Right lobe of liver (tissue), 6 donors: ENCODE data around the gene XCR1. TPM values are rescaled to one million over a fixed set of nuclear protein-coding genes. Genes with fewer than 3 reads are reported as not detected.
A peak's percentile ranks its signal among the peaks of the same experiment; 100 is the strongest.

Source experiments
- ATAC-seq, 4 donors: fragments of 200-7000 bp; cut with Tn5 transposase; one replicate each; pipeline ENCODE4 v1.9.1; 2020; ENCODE audit warnings: mild to moderate bottlenecking in 4 of 4, moderate library complexity in 4 of 4
- DNase-seq, 3 donors: peaks; one replicate each; pipeline ENCODE4 v3.0.0-alpha.2; 2020
- H3K27ac ChIP-seq, 3 donors: fragments of 200-600 bp; one replicate each; pipeline ENCODE4 v1.8.0; 2022
- H3K27me3 ChIP-seq, 2 donors: fragments of 200-600 bp; one replicate each; pipeline ENCODE4 v1.8.0; 2022
- H3K36me3 ChIP-seq, 4 donors: fragments of 200-600 bp; sonication (generic) in 1 of 4; one replicate each; pipeline versions ENCODE4 v1.5.1 to v1.8.0; 2017 to 2022; ENCODE audit warnings: control low read depth in 1 of 4
- H3K4me1 ChIP-seq, 4 donors: fragments of 200-600 bp; sonication (generic) in 1 of 4; one replicate each; pipeline versions ENCODE4 v1.5.1 to v1.8.0; 2017 to 2022; ENCODE audit warnings: control low read depth in 1 of 4
- H3K4me3 ChIP-seq, 3 donors: fragments of 200-600 bp; one replicate each; pipeline ENCODE4 v1.8.0; 2022
- H3K9me3 ChIP-seq, 4 donors: fragments of 200-600 bp; sonication (generic) in 1 of 4; one replicate each; pipeline versions ENCODE4 v1.5.1 to v1.8.0; 2017 to 2022; ENCODE audit warnings: control low read depth in 1 of 4
- CTCF ChIP-seq, 4 donors: fragments of 200-600 bp in 3 of 4; fragments of 450-650 bp in 1 of 4; IDR thresholded peaks; one replicate each; pipeline versions ENCODE4 v1.5.1 to v1.8.0; 2016 to 2022; ENCODE audit warnings: antibody characterized with exemption in 4 of 4, mild to moderate bottlenecking in 2 of 4
- POLR2A ChIP-seq: fragments of 450-650 bp; IDR thresholded peaks from one replicate; pipeline ENCODE4 v1.6.1; 2017; ENCODE audit warnings: antibody characterized with exemption, mild to moderate bottlenecking
- WGBS: methylation state at CpG from one replicate; pipeline ENCODE4 v1.1.6; 2018; ENCODE audit warnings: low coverage, low lambda C conversion rate; ENCODE audit not compliant: insufficient coverage; ENCODE audit errors: missing lambda C conversion rate; 5-methylcytosine and 5-hydroxymethylcytosine counted together
- intact Hi-C, 2 donors: fragments of 100-400 bp; cut with DNase I; formaldehyde crosslinking; loops; one replicate each; pipeline versions ENCODE4 v1.11.2 to v1.14.1; 2022
- total RNA-seq, 6 experiments: library from RNA; depleted of rRNA in 2 of 6; stranded (reverse); fragments of >200 nt in 2 of 6; fragmentation: NEBNext Ultra II Directional in 3 of 6; extraction: Animal tissue kit (Norgen Biotek cat#: 25700) in 3 of 6; gene quantifications; one replicate each; pipeline versions ENCODE4 v1.1.0 to v1.2.4, GENCODE V29; 2016 to 2023
- donor health status: DM: no; HTN: yes; CAD: no.
- donor health status: DM: no; HTN: no; CAD: no.
- donor health status: DM: no; HTN: no; CAD: no.
- donor health status: DM: no; HTN: yes; CAD: no.
- donor health status: DM: no; HTN: yes; CAD: no.

The XCR1 gene
- total RNA-seq, 6 experiments from 2014 or later: 0.02 to 0.06 (median 0.04) TPM; not detected in 3

- ATAC-seq (peak in 3 of 4 donors; percentile 5 to 23 (median 8)), DNase-seq (no peak)
- no peak for TF ChIP-seq CTCF (IDR thresholded peaks at IDR 0.05)
- no peak for TF ChIP-seq POLR2A
- WGBS: 37% methylated on average over 2 of the region's 8 CpGs
- no peak overlapping the region for H3K4me3 ChIP-seq
- intact Hi-C loops: no loop called here
- no peaks in the 10 kb centered on the region for H3K27me3 ChIP-seq
- peak overlapping the region; percentile 80 to 96 (median 94) for H3K27ac ChIP-seq
- H3K36me3 ChIP-seq: peaks cover 0 to 45% (median 14%) of the 10 kb centered on the region in 4 donors
- no peaks in the 10 kb centered on the region for H3K9me3 ChIP-seq
- H3K4me1 ChIP-seq: peaks cover 0 to 56% (median 28%) of the 10 kb centered on the region in 4 donors
Observed at GRCh38 chr3:45984331-45985312, 42.7 kb downstream of the XCR1 start.

DNA sequence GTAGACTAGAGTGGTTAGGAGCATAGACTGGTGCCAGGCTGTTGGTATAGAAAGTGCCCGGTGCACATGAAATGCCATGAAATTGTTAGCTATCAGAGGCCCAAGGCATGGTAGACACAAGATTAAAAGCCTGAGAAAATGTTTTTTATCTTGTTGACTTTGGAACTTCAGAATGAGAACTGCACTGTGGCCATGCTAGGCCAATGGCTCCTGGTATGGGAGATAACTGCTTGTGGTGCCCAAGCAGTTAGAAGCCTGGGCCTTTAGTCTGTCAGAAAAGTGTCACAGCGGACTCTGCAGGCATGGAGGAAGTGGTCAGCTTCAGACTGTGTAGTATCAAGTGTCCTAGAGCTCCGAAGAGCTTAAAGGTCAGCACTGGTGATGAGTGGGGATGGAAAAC is 43.5 kb downstream of the XCR1 start:
- H3K4me1 ChIP-seq: peaks cover 0 to 48% (median 24%) of the 10 kb centered on the region in 4 donors
- H3K9me3 ChIP-seq: no peaks in the 10 kb centered on the region
- WGBS: 75% methylated on average over 3 of the region's 3 CpGs
- intact Hi-C loops: no loop called here
- H3K36me3 ChIP-seq: peaks cover 2 to 51% (median 15%) of the 10 kb centered on the region in 4 donors
- ATAC-seq (no peak), DNase-seq (no peak)
- TF ChIP-seq POLR2A: no peak
- TF ChIP-seq CTCF (IDR thresholded peaks at IDR 0.05): no peak
- no peak overlapping the region for H3K4me3 ChIP-seq
- H3K27me3 ChIP-seq: no peaks in the 10 kb centered on the region
- no peak overlapping the region for H3K27ac ChIP-seq

DNA sequence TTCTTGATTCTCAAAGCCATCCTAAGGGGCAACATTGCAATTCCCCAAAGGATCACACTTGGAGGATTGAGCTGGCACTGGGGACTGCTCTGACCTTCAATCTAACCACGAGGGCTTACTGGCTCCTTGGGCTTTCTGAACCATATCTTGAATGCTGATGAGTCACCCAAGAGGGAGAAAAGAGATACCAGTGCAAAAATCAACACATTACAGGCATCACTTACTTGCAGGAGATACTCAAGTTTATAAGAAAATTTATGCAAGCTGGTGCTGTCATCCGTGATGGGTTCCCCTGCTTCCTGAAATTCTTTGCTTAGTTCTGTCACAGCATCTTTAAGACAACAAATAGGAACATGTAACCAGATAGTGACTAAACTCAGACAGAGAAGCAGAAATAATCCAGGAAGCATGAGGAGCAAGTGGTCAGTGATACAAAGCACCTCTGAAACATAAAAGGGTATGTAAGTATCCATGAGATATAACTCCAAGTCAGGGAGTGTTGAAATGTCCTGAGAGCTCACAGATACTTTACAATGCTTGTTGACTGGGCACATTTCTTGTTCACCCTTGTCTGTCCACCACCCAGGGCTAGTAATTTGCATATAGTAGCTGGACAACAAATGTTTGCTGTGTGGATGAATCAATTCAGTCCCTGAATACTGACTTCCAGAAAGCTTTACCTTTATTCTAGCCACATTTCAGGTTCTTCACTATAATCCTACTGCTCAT is 45.8 kb downstream of the XCR1 start:
- ATAC-seq (no peak), DNase-seq (no peak)
- intact Hi-C loops: no loop called here
- Histone ChIP-seq H3K4me3 (no peak overlapping the region), H3K36me3 (peaks cover 2 to 60% (median 15%) of the 10 kb centered on the region in 4 donors), H3K4me1 (peaks cover 0 to 25% (median 12%) of the 10 kb centered on the region in 4 donors), H3K9me3 (no peaks in the 10 kb centered on the region), H3K27me3 (no peaks in the 10 kb centered on the region), H3K27ac (no peak overlapping the region)
- 62% methylated on average over 2 of the region's 2 CpGs for whole genome bisulfite sequencing
- no peak for TF ChIP-seq CTCF (IDR thresholded peaks at IDR 0.05)
- TF ChIP-seq POLR2A: no peak

- Histone ChIP-seq H3K9me3 (no peaks in the 10 kb centered on the region), H3K27me3 (no peaks in the 10 kb centered on the region), H3K4me3 (no peak overlapping the region), H3K4me1 (peaks cover 0 to 18% (median 8%) of the 10 kb centered on the region in 4 donors), H3K27ac (no peak overlapping the region), H3K36me3 (peaks cover 4 to 66% (median 15%) of the 10 kb centered on the region in 4 donors)
- intact Hi-C loops: no loop called here
- no peak for ATAC-seq
- TF ChIP-seq POLR2A (no peak), CTCF (IDR thresholded peaks at IDR 0.05) (no peak)
- DNase-seq: no peak
- 61% methylated on average over 2 of the region's 2 CpGs for WGBS
Observed at GRCh38 chr3:45980819-45981218, 46.5 kb downstream of the XCR1 start.
